Fibroblast of peridontal ligament (primary cell): ENCODE data around the gene TRAF3IP1.
"Not testable (repeated sequence)": the region's sequence is repeated elsewhere in the genome, so short reads cannot be mapped to it uniquely, and the experiment has no call there.

ENCODE experiments used
- DNase-seq: peaks from one replicate; pipeline ENCODE4 v3.0.0-alpha.2; 2010; ENCODE audit errors: extremely low read depth

Gene TRAF3IP1

GRCh38 chr2:238339814-238340213 is 19.5 kb downstream of the TRAF3IP1 start:
- DNase-seq: no peak

DNA sequence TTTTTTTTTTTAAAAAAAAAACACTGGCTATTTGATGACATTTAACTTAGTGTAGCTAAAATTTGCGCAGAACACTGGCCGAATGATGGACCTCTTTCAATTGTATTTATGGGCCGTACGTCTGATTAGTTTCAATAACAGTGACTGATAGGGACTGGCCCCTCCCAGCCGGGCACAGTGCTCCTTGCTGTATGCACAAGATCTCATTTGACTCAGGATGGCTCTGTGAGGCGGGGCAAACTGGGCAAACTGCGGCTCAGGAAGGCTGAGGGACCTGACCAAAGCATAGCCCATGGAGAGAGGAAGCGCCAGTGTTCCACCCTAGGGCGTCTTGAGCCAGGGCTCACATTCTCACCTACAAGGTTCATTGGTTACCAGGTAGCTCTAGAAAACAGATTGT is 21.2 kb downstream of the TRAF3IP1 start:
- no peak for DNase-seq

- no peak for DNase-seq
Observed at GRCh38 chr2:238344035-238344434, 23.7 kb downstream of the TRAF3IP1 start.

- DNase-seq: no peak
Observed at GRCh38 chr2:238344517-238344916, 24.2 kb downstream of the TRAF3IP1 start.

DNA sequence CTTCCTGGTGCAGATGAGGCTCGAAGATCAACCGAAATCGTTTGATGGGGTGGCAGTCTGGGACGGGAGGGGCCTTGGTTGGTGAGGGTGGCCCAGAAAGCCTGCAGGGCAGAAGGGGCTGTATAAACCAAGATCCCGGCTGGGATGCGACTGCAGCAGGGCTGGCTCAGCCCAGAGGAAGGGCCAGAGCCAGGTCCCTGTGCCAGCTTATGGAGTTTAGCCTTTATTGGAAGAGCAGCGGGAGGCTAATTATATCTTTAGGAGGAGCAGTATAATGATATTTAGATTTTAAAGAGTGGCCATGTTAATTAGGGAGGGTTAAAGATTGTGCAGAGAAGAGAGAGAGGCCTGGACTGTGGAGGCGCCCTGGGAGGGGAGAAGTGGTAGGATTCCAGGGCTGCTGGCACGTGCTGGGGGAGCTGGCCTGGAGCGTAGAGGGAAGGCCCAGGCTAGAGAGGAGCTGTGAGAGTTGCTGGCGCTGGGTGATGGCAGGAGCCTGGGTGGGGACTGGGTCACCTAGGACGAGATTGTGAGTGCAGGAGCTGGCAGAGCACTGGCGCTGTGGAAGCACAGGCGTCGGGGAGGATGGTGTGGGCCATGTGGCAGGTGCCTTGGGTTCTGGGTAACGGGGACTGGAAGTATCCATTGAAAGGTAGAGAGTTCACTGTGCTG is 25.1 kb downstream of the TRAF3IP1 start:
- no peak for DNase-seq

DNA sequence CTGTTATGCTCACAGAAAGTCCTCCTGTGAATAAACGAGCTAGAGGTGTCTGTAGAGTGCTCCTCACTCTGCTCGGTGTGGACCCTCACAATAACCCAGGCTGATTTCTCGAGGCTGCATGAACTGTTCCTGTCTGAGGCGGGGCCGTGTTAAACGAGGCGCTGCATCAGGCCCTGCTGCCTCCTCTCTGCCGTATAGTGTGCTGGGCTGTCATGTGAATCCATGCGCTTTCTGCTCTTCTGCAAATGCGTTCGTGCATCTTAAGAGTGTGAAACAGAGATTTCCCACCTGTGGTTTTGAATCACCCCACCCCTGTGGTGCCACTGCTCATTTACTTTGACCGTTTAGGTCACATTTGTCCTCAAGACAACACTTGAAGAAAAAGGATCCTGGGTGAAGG is 26.2 kb downstream of the TRAF3IP1 start:
- no peak for DNase-seq

- DNase-seq: no peak
Observed at GRCh38 chr2:238350150-238350897, 30.0 kb downstream of the TRAF3IP1 start.

DNA sequence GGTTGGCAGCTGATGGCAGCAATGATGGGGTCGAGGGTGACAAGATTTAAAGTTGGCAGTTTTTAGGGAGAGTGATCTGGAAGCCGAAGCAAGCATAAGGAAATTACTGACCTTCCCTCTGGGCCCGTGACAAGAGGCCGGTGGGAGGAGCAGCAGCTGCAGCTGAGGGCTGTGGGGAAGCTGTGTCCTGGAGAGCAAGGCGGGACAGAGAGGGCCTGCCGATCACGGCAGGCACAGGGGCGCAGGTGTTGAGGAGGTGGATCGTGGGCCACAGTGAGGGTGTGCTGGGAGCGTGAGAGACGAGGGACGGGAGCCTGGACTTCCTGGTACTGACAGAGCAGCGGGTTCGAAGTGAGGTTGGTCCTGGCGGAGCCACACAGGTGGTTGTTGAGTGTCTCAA is 31.0 kb downstream of the TRAF3IP1 start:
- DNase-seq: no peak

GRCh38 chr2:238352361-238352760 is 32.0 kb downstream of the TRAF3IP1 start:
- no peak for DNase-seq

GRCh38 chr2:238358769-238359168 is 38.5 kb downstream of the TRAF3IP1 start:
- DNase-seq: no peak

DNA sequence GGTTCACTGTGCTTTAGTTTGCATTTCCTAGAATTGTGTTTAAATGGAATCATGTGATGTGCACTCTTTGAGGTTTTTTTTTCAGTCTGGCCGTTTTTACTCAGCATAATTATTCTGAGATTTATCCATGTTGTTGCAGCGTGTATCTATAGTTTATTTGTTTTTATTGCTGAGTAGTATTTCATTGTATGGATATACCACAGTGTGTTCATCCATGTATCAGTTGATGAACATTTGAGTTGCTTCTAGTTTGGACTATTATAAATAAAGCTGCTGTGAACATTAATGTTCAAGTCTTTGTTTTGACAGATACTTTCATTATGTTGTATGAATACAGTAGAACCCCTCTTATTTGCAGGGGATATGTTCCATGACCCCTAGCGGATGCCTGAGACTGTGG is 39.1 kb downstream of the TRAF3IP1 start:
- DNase-seq: no peak

GRCh38 chr2:238361877-238362276 is 41.6 kb downstream of the TRAF3IP1 start:
- DNase-seq: no peak

- no peak for DNase-seq
Observed at GRCh38 chr2:238362626-238363025, 42.3 kb downstream of the TRAF3IP1 start.

DNA sequence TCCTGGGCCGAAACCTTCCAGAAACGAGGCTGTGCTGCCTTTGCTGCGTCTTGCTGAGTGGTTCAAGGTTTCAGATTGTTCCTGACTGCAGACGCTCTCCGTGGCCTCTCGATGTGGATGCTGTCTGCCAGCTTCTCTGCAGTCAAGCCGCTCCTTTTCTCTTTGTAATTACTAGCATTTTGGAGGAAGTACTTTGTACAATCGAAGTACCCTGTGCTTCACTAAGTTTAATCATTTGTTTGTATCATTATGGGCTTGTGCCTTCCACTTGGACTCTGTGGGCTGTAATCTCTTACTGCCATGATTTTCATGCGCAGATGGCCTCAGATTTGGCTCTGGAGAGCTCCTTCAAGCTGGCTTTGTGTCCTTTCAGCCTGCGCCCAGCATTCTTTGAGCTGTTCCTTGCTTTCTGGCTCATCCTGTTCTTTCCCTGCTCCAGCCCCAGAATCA is 49.3 kb downstream of the TRAF3IP1 start:
- DNase-seq: peak; percentile 52

- DNase-seq: no peak
Observed at GRCh38 chr2:238370094-238370822, 49.9 kb downstream of the TRAF3IP1 start.

GRCh38 chr2:238370823-238371372 is 50.6 kb downstream of the TRAF3IP1 start:
- peak; percentile 80 for DNase-seq

DNA sequence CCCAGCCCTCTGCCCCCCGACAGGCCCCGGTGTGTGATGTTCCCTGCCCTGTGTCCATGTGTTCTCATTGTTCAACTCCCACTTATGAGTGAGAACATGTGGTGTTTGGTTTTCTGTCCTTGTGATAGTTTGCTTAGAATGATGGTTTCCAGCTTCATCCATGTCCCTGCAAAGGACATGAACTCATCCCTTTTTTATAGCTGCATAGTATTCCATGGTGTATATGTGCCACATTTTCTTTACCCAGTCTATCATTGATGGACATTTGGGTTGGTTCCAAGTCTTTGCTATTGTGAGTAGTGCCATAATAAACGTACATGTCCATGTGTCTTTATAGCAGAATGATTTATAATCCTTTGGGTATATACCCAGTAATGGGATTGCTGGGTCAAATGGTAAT is 52.0 kb downstream of the TRAF3IP1 start:
- not testable (repeated sequence) for DNase-seq

- DNase-seq: peak; percentile 32
Observed at GRCh38 chr2:238376884-238377391, 56.6 kb downstream of the TRAF3IP1 start.

DNA sequence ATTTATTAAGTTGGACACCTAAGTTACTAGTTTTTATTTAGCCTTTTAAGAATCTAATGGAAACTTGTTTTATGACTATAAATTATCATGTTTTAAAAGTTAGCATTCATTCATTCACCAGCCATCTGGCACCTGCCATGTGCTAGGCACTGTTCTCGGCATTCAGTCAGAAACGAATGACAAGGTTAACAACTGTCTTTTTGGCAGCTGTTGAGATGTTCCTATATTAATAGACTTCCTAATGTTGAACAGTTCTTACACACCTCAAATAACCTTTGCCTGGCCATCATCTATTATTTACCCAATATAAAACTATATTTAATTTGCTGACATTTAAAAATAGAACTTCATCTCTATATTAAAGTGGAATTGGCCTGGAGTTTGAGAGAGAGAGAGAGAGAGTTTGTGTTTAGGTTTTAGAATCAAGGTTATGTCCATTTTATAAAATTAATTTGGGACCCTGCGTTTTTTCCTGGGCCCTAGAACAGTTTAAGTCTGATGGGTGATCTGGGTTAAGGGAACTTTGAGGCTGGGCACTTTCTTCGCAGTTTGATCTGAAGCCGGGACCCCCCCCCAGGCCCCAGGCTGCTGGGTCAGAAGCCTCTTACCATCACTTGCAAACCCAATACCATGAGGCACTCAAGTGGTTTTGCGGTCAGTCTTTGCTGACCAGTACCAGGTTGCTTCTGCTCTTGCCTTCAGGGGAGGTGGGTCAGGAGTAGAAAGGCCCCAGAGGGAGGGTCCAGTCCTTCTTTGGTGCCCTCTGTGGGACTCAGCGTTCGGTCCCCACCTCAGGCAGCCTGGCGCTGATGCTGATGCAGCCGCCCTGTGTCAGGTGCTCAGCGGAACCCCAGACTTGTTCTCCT is 58.1 kb downstream of the TRAF3IP1 start:
- DNase-seq: no peak

DNA sequence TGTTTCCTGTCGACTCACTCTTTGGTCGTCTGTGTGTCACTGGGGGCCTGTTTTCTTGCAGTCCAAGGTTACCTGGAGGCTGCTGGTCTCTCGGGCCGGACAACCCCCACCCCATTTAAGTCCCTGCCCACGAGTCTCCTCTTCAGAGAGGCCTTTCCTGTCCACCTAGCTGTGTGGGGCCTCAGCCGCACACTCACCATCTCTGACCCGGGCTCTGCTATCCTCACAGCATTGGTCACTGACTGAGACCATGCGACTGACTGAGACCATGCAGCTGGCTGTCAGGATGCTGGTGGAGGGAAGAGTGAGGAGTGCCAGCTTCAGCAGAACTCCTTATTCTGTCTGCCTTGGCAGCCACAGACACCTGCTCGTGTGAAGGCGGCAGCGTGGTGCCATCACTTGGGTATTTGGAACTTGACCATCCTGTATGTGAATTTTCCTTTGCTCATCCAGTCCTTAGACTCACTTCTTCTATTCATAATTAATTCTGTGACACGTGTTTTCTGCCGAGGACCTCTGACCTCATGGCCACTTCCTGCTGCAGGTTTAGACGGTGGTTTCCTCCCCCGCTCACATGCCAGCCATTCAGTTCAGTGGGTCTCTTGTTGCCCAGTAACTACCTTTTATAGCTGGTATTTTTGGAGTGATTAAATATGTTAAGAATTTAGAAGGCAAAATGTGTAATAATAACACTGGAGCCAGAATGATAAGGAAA is 58.9 kb downstream of the TRAF3IP1 start:
- DNase-seq: peak; percentile 51

- no peak for DNase-seq
Observed at GRCh38 chr2:238380336-238380735, 60.0 kb downstream of the TRAF3IP1 start.
